HCT116 (cell line): ENCODE measurements around the gene GSC2. TPM values are rescaled to one million over a fixed set of nuclear protein-coding genes. Genes with fewer than 3 reads are reported as not detected.

Experiments used
- ATAC-seq: fragments of 200-7000 bp; cut with Tn5 transposase; 2 replicates; pipeline ENCODE4 v1.9.1; 2020; ENCODE audit warnings: mild to moderate bottlenecking, moderate library complexity
- BruUV-seq: library from RNA; stranded (reverse); fragments of 400-500 nt; replicated peaks from 2 replicates; lab custom pipeline; 2021; lab: Mats Ljungman, UMichigan
- CTCF ChIA-PET: fragments of 300-600 bp; sonication (Branson Sonifier 250); formaldehyde crosslinking; loops from one replicate; lab custom pipeline; 2021; ENCODE audit warnings: antibody characterized with exemption; lab: Charles Lee
- POLR2A ChIA-PET: fragments of 300-600, 350-600 bp; sonication (Branson Sonifier 250); formaldehyde crosslinking; loops from one replicate; lab custom pipeline; 2021; ENCODE audit warnings: antibody characterized with exemption; lab: Charles Lee
- RAD21 ChIA-PET, 2 experiments: fragments of 300-600 bp; sonication (Branson Sonifier 250); formaldehyde crosslinking; loops; one replicate each; lab custom pipeline; 2023; ENCODE audit warnings: low total read pairs in 2 of 2; ENCODE audit not compliant: uncharacterized antibody in 2 of 2, unreplicated experiment in 2 of 2, low non-redundant PET in 1 of 2; lab: Charles Lee
- DNase-seq: peaks from one replicate; pipeline ENCODE4 v3.0.0-alpha.2; 2010; ENCODE audit warnings: low read depth, low spot score
- H2AFZ ChIP-seq: fragments of 200-600 bp; shearing (Covaris generic), sonication (generic); 2 replicates; pipeline ENCODE4 v1.6.1; 2017; ENCODE audit warnings: low read depth, mixed run types, mixed read lengths, antibody characterized with exemption, low read length; ENCODE audit not compliant: poor library complexity, severe bottlenecking
- H3K27ac ChIP-seq: 2 replicates; pipeline ENCODE4 v1.5.1; 2012; ENCODE audit warnings: low read depth, low read length
- H3K27me3 ChIP-seq: fragments of 200-600 bp; sonication (generic); 2 replicates; pipeline ENCODE4 v1.6.1; 2016; ENCODE audit warnings: mixed run types, low read length, mixed read lengths; ENCODE audit not compliant: insufficient read depth
- H3K36me3 ChIP-seq, 2 experiments: fragments of 200-500 bp in 1 of 2; fragments of 200-600 bp in 1 of 2; sonication (Bioruptor generic) in 1 of 2; sonication (generic) in 1 of 2; 2 replicates each; pipeline versions ENCODE4 v1.5.1 to v1.6.1; 2014 to 2016; ENCODE audit warnings: low read length in 2 of 2, inconsistent platforms in 1 of 2, mixed read lengths in 1 of 2, mixed run types in 1 of 2; ENCODE audit not compliant: insufficient read depth in 2 of 2, control insufficient read depth in 1 of 2
- H3K4me1 ChIP-seq, 2 experiments: fragments of 200-600 bp in 1 of 2; sonication (generic) in 1 of 2; 2 replicates each; pipeline versions ENCODE4 v1.5.1 to v1.6.1; 2012 to 2017; ENCODE audit warnings: low read length in 2 of 2, inconsistent platforms in 1 of 2, mild to moderate bottlenecking in 1 of 2, mixed read lengths in 1 of 2, mixed run types in 1 of 2, moderate library complexity in 1 of 2; ENCODE audit not compliant: insufficient read depth in 2 of 2, control insufficient read depth in 1 of 2
- H3K4me2 ChIP-seq: fragments of 200-600 bp; sonication (generic); 2 replicates; pipeline ENCODE4 v1.6.1; 2017; ENCODE audit warnings: mixed run types, low read length, mixed read lengths
- H3K4me3 ChIP-seq, 2 experiments: fragments of 200-600 bp in 1 of 2; sonication (generic) in 1 of 2; replicated peaks in 1 of 2; 2 replicates each; pipeline ENCODE4 v1.5.1; 2011 to 2016; ENCODE audit warnings: low read length in 2 of 2, control low read depth in 1 of 2, low read depth in 1 of 2, mild to moderate bottlenecking in 1 of 2, mixed read lengths in 1 of 2, mixed run types in 1 of 2
- H3K79me2 ChIP-seq: fragments of 200-600 bp; sonication (generic); 2 replicates; pipeline ENCODE4 v1.6.1; 2017; ENCODE audit warnings: mild to moderate bottlenecking, mixed run types, low read length, moderate library complexity, mixed read lengths; ENCODE audit not compliant: insufficient read depth
- H3K9ac ChIP-seq: fragments of 200-600 bp; sonication (generic); 2 replicates; pipeline ENCODE4 v1.6.1; 2016; ENCODE audit warnings: low read length, mixed read lengths
- H3K9me2 ChIP-seq: fragments of 200-600 bp; sonication (generic), shearing (Covaris generic); 2 replicates; pipeline ENCODE4 v1.6.1; 2017; ENCODE audit warnings: mixed run types, mild to moderate bottlenecking, moderate library complexity; ENCODE audit not compliant: insufficient read depth
- H3K9me3 ChIP-seq, 2 experiments: fragments of 200-500 bp in 1 of 2; fragments of 200-600 bp in 1 of 2; sonication (Bioruptor generic) in 1 of 2; sonication (generic) in 1 of 2; 2 replicates each; pipeline ENCODE4 v1.6.1; 2014 to 2017; ENCODE audit warnings: low read length in 2 of 2, mixed read lengths in 2 of 2, inconsistent platforms in 1 of 2, low read depth in 1 of 2, mild to moderate bottlenecking in 1 of 2, mixed run types in 1 of 2, moderate library complexity in 1 of 2; ENCODE audit not compliant: control insufficient read depth in 1 of 2, insufficient read depth in 1 of 2
- H4K20me1 ChIP-seq: fragments of 200-600 bp; sonication (generic), shearing (Covaris generic); 2 replicates; pipeline ENCODE4 v1.6.1; 2017; ENCODE audit warnings: mixed run types, mild to moderate bottlenecking, moderate library complexity; ENCODE audit not compliant: insufficient read depth
- CBX3 ChIP-seq: IDR thresholded peaks from 2 replicates; pipeline ENCODE4 v1.6.1; 2012; ENCODE audit warnings: low read depth
- EZH2 ChIP-seq: fragments of 200-600 bp; sonication (generic); IDR thresholded peaks from 2 replicates; pipeline ENCODE4 v1.6.1; 2017; ENCODE audit warnings: antibody characterized with exemption, mixed run types
- EZH2phosphoT487 ChIP-seq: fragments of 200-600 bp; IDR thresholded peaks from 2 replicates; pipeline ENCODE4 v1.6.1; 2018; ENCODE audit warnings: antibody characterized with exemption, borderline replicate concordance
- FOSL1 ChIP-seq: IDR thresholded peaks from 2 replicates; pipeline ENCODE4 v1.6.1; 2012; ENCODE audit warnings: low read depth
- JUND ChIP-seq: IDR thresholded peaks from 2 replicates; pipeline ENCODE4 v1.6.1; 2012
- POLR2A ChIP-seq: IDR thresholded peaks from 2 replicates; pipeline ENCODE4 v1.7.0; 2011; ENCODE audit warnings: borderline replicate concordance; ENCODE audit not compliant: insufficient read depth, insufficient read length; ENCODE audit errors: extremely low read depth
- POLR2AphosphoS5 ChIP-seq: IDR thresholded peaks from 2 replicates; pipeline ENCODE4 v1.6.1; 2011; ENCODE audit warnings: mild to moderate bottlenecking, low read depth, low read length, moderate library complexity
- SIN3A ChIP-seq: IDR thresholded peaks from 2 replicates; pipeline ENCODE4 v1.6.1; 2012; ENCODE audit warnings: low read depth
- SP1 ChIP-seq: IDR thresholded peaks from 2 replicates; pipeline ENCODE4 v1.6.1; 2012; ENCODE audit warnings: low read depth
- SRF ChIP-seq: IDR thresholded peaks from 2 replicates; pipeline ENCODE4 v1.6.1; 2012; ENCODE audit warnings: low read depth
- YY1 ChIP-seq: IDR thresholded peaks from 2 replicates; pipeline ENCODE4 v1.6.1; 2011; ENCODE audit warnings: low read length, low read depth, moderate library complexity, mild to moderate bottlenecking; ENCODE audit not compliant: insufficient replicate concordance; ENCODE audit errors: extremely low read depth
- ZFX ChIP-seq: fragments of 450-650 bp; IDR thresholded peaks from 2 replicates; pipeline ENCODE4 v1.6.1; 2017
- ZNF274 ChIP-seq: fragments of 200-500 bp; sonication (Bioruptor generic); IDR thresholded peaks from 2 replicates; pipeline ENCODE4 v1.6.1; 2014; ENCODE audit warnings: mild to moderate bottlenecking, low read depth, low read length, inconsistent platforms
- intact Hi-C: fragments of 100-400 bp; cut with micrococcal nuclease; formaldehyde crosslinking; loops from 2 replicates; pipeline ENCODE4 v1.10.0; 2022
- total RNA-seq: library from RNA; stranded (reverse); gene quantifications from one replicate; pipeline ENCODE4 v1.2.1, GENCODE V29; 2021; ENCODE audit not compliant: unreplicated experiment
- TF ChIP-seq, protein P1 (sequence below): IDR thresholded peaks from 2 replicates; pipeline ENCODE4 v1.6.1; 2012; ENCODE audit warnings: low read depth
- TF ChIP-seq, protein P2 (sequence below): IDR thresholded peaks from 2 replicates; pipeline ENCODE4 v1.6.1; 2011; ENCODE audit warnings: mild to moderate bottlenecking, low read length, moderate library complexity; ENCODE audit not compliant: insufficient replicate concordance; ENCODE audit errors: extremely low read depth

Gene GSC2
- total RNA-seq, 1 experiment from 2014 or later = not detected

DNA sequence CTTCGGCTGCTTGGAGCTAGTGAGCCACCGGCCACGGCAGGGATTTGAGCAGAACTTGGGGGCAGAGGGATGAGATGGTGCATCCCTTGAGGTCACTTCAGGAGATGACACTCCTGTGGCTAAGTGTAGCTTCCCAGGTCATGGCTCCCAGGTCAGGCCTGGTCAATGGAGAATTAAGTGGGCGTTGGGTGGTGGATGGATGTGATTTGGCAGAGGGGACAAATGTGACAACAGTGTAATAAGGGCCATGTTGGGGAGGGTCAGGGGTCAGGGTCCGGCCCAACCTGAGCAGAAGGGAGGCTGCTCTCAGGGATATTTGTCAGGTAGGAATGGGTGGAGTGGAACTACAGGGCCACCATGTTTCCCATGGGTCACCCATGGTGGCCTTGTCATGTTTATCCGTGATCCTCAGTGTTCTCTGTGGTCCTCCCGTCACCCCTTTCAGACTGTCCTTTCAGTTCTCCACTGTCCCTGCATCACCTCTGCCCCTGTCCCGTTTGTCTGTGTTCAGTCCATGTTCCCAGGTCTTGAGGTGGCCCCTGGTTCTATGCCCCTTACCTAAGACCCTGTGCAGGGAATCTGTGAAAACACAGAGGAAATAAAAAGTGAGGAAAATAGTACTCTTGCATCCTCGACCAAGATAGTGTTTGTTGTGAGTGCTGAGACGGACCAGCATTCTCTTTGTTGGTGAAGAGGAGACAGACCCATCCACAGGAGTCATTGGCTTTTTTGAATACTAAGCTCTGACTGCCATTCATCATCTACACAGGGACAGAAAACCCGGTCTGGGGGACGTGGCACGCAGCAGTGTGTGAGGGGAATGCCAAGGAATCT lies 22.3 kb upstream of the GSC2 start:
- CTCF ChIA-PET = no interaction called here
- peak overlapping the region; percentile 98 for H3K4me3 ChIP-seq
- BruUV-seq = no TSS peak
- RAD21 ChIA-PET = no interaction called here
- H3K36me3 ChIP-seq = no peaks in the 10 kb centered on the region
- H3K79me2 ChIP-seq = peaks cover 54% of the 10 kb centered on the region
- H3K4me2 ChIP-seq = peak overlapping the region; percentile 99
- H3K27ac ChIP-seq = peak overlapping the region; percentile 88
- H2AFZ ChIP-seq = no peak overlapping the region
- ATAC-seq (no peak), DNase-seq (no peak)
- peak overlapping the region; percentile 99 for H3K9ac ChIP-seq
- POLR2A ChIA-PET = no interaction called here
- H3K4me1 ChIP-seq = peaks cover 9 to 62% of the 10 kb centered on the region in 2 experiments
- H4K20me1 ChIP-seq = no peaks in the 10 kb centered on the region
- intact Hi-C loops = no loop called here
- no peaks in the 10 kb centered on the region for H3K9me3 ChIP-seq
- TF ChIP-seq SRF = no peak
- TF ChIP-seq ZFX = 0 out of 2 replicates have a peak, but pooled peaks have one; percentile 4
- TF ChIP-seq EZH2 = no peak
- TF ChIP-seq JUND = no peak
- TF ChIP-seq CBX3 = no peak
- peaks cover 12% of the 10 kb centered on the region for H3K27me3 ChIP-seq
- no peaks in the 10 kb centered on the region for H3K9me2 ChIP-seq

DNA sequence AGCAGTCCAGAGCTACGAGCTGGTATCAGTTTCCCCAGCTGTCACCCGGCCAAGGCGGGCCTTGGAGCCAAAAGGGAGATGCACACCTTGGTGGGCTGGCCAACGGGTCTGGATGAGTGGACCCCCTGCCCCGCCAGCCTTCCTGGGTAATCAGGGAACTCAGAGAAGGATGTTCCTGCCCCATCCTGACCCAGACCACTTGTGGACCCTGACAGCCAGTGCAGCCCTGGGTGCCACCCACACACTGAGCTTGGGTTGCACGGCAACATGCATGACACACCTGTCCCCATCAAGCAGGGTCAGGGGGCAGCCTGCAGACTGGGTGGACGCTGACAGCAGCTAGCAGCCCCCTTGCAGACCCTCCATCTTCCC lies 19.8 kb upstream of the GSC2 start:
- intact Hi-C loops = no loop called here
- ChIA-PET CTCF (interaction anchor here (1.2 kb wide), 1 partner anchor 25 kb away, joined by 3 read pairs; the partner anchor contains the start of gene ESS2), POLR2A (no interaction called here), RAD21 (no interaction called here)
- H4K20me1 ChIP-seq = no peaks in the 10 kb centered on the region
- H3K27ac ChIP-seq = no peak overlapping the region
- no TSS peak for BruUV-seq
- H3K4me3 ChIP-seq = no peak overlapping the region
- peak overlapping the region; percentile 99 for H3K4me2 ChIP-seq
- H3K9me2 ChIP-seq = no peaks in the 10 kb centered on the region
- H3K9ac ChIP-seq = no peak overlapping the region
- DNase-seq (no peak), ATAC-seq (no peak)
- H3K36me3 ChIP-seq = no peaks in the 10 kb centered on the region
- H2AFZ ChIP-seq = no peak overlapping the region
- peaks cover 12% of the 10 kb centered on the region for H3K27me3 ChIP-seq
- no peaks in the 10 kb centered on the region for H3K9me3 ChIP-seq
- H3K4me1 ChIP-seq = peaks cover 4 to 37% of the 10 kb centered on the region in 2 experiments; a peak in 3 of 4 replicates
- H3K79me2 ChIP-seq = peaks cover 35% of the 10 kb centered on the region
- TF ChIP-seq ZFX = no peak
- TF ChIP-seq ZNF274 = no peak
- no peak for TF ChIP-seq EZH2phosphoT487
- TF ChIP-seq FOSL1 = no peak
- TF ChIP-seq, protein P1, sequence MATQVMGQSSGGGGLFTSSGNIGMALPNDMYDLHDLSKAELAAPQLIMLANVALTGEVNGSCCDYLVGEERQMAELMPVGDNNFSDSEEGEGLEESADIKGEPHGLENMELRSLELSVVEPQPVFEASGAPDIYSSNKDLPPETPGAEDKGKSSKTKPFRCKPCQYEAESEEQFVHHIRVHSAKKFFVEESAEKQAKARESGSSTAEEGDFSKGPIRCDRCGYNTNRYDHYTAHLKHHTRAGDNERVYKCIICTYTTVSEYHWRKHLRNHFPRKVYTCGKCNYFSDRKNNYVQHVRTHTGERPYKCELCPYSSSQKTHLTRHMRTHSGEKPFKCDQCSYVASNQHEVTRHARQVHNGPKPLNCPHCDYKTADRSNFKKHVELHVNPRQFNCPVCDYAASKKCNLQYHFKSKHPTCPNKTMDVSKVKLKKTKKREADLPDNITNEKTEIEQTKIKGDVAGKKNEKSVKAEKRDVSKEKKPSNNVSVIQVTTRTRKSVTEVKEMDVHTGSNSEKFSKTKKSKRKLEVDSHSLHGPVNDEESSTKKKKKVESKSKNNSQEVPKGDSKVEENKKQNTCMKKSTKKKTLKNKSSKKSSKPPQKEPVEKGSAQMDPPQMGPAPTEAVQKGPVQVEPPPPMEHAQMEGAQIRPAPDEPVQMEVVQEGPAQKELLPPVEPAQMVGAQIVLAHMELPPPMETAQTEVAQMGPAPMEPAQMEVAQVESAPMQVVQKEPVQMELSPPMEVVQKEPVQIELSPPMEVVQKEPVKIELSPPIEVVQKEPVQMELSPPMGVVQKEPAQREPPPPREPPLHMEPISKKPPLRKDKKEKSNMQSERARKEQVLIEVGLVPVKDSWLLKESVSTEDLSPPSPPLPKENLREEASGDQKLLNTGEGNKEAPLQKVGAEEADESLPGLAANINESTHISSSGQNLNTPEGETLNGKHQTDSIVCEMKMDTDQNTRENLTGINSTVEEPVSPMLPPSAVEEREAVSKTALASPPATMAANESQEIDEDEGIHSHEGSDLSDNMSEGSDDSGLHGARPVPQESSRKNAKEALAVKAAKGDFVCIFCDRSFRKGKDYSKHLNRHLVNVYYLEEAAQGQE = no peak
- no peak for TF ChIP-seq SP1
- no peak for TF ChIP-seq POLR2A
- TF ChIP-seq, protein P2, sequence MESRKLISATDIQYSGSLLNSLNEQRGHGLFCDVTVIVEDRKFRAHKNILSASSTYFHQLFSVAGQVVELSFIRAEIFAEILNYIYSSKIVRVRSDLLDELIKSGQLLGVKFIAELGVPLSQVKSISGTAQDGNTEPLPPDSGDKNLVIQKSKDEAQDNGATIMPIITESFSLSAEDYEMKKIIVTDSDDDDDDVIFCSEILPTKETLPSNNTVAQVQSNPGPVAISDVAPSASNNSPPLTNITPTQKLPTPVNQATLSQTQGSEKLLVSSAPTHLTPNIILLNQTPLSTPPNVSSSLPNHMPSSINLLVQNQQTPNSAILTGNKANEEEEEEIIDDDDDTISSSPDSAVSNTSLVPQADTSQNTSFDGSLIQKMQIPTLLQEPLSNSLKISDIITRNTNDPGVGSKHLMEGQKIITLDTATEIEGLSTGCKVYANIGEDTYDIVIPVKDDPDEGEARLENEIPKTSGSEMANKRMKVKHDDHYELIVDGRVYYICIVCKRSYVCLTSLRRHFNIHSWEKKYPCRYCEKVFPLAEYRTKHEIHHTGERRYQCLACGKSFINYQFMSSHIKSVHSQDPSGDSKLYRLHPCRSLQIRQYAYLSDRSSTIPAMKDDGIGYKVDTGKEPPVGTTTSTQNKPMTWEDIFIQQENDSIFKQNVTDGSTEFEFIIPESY = no peak
- no peak for TF ChIP-seq CBX3
- TF ChIP-seq JUND = no peak
- no peak for TF ChIP-seq POLR2AphosphoS5
- TF ChIP-seq SIN3A = no peak
- TF ChIP-seq YY1 = no peak
